Prostate gland (tissue), 2 donors: ENCODE data around the gene PHB1. TPM values are rescaled to one million over a fixed set of nuclear protein-coding genes. Genes with fewer than 3 reads are reported as not detected.
"Not testable (repeated sequence)": the region's sequence is repeated elsewhere in the genome, so short reads cannot be mapped to it uniquely, and the experiment has no call there.

ENCODE experiments used
- DNase-seq: peaks from one replicate; pipeline ENCODE4 v3.0.0-alpha.2; 2019; ENCODE audit warnings: low spot score
- H3K27ac ChIP-seq, 2 donors: fragments of 200-600 bp; sonication (generic); 2 replicates each; pipeline ENCODE4 v1.5.1; 2017 to 2019
- H3K27me3 ChIP-seq: fragments of 200-600 bp; sonication (generic); replicated peaks from 2 replicates; pipeline ENCODE4 v1.5.1; 2019; ENCODE audit not compliant: insufficient read depth
- H3K36me3 ChIP-seq, 2 donors: fragments of 200-600 bp; sonication (generic); 1 replicate in 1 of 2; 2 replicates in 1 of 2; pipeline versions ENCODE4 v1.5.1 to v1.8.1; 2017 to 2019
- H3K4me1 ChIP-seq: fragments of 200-600 bp; sonication (generic); replicated peaks from 2 replicates; pipeline ENCODE4 v1.5.1; 2019
- H3K4me3 ChIP-seq, 2 donors: fragments of 200-600 bp; sonication (generic); 2 replicates each; pipeline ENCODE4 v1.5.1; 2017 to 2019
- H3K9me3 ChIP-seq: fragments of 200-600 bp; sonication (generic); 2 replicates; pipeline ENCODE4 v1.5.1; 2017
- CTCF ChIP-seq, 4 experiments: fragments of 200-600 bp in 2 of 4; fragments of 450-650 bp in 2 of 4; sonication (generic) in 2 of 4; IDR thresholded peaks; 1 replicate in 3 of 4; 2 replicates in 1 of 4; pipeline ENCODE4 v1.5.1; 2016 to 2019; ENCODE audit warnings: antibody characterized with exemption in 4 of 4, mild to moderate bottlenecking in 2 of 4, moderate library complexity in 2 of 4
- POLR2A ChIP-seq: fragments of 450-650 bp; IDR thresholded peaks from one replicate; pipeline ENCODE4 v1.6.1; 2016; ENCODE audit warnings: antibody characterized with exemption, mild to moderate bottlenecking
- POLR2AphosphoS5 ChIP-seq: sonication (generic); formaldehyde crosslinking; IDR thresholded peaks from one replicate; pipeline ENCODE4 v1.6.1; 2017; ENCODE audit warnings: antibody characterized with exemption
- WGBS: methylation state at CpG from one replicate; pipeline ENCODE4 v1.1.5; 2018; 5-methylcytosine and 5-hydroxymethylcytosine counted together
- intact Hi-C: fragments of 100-400 bp; cut with DNase I; formaldehyde crosslinking; loops from one replicate; pipeline ENCODE4 v1.14.2; 2022
- total RNA-seq, 2 donors: library from RNA; depleted of rRNA; stranded (reverse); fragments of >200 nt; gene quantifications; one replicate each; pipeline ENCODE4 v1.1.0, GENCODE V29; 2016

The PHB1 gene
- total RNA-seq, 2 donors from 2014 or later: 105 to 135 TPM

DNA sequence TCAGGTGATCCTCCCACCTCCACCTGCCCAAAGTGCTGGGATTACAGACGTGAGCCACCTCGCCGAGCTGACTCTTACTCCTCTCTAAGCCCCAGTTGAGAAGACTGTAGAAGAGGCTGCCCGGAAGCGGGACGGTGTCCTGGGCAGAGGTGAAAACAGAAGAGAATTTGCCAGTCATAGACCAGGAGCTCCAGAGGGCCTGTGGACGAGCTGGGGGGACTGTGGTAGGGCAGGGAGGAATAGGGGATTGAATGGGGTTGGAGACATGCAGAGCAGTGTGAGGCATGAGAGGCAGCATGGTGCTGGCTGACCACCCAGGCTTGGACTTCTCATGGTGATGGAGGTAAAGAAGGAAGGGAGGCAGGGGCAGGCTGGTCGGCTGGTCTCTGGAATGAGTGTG lies 17.1 kb upstream of the PHB1 start:
- DNase-seq: no peak
- Histone ChIP-seq H3K4me1 (no peaks in the 10 kb centered on the region), H3K27me3 (no peaks in the 10 kb centered on the region), H3K9me3 (no peaks in the 10 kb centered on the region), H3K4me3 (no peak overlapping the region), H3K27ac (no peak overlapping the region), H3K36me3 (no peaks in the 10 kb centered on the region)
- WGBS: 91% methylated on average over 8 of the region's 8 CpGs
- intact Hi-C loops: no loop called here
- no peak for TF ChIP-seq POLR2AphosphoS5
- no peak for TF ChIP-seq CTCF (IDR thresholded peaks at IDR 0.05)
- no peak for TF ChIP-seq POLR2A

DNA sequence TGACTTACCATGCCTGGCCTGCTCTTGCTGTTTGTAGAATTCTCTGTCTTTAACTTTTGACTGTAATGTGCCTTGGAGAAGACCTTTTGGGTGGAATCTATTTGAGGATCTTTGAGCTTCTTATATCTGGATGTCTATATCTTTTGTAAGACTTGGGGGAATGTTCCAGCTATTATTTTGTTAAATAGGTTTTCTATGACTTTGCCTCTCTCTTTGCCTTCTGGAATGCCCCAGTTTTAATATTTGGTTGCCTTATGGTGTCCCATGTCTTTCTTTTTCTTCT lies 10.3 kb upstream of the PHB1 start:
- intact Hi-C loops: no loop called here
- TF ChIP-seq POLR2AphosphoS5 (no peak), CTCF (IDR thresholded peaks at IDR 0.05) (no peak), POLR2A (no peak)
- Histone ChIP-seq H3K36me3 (no peaks in the 10 kb centered on the region), H3K4me3 (no peak overlapping the region), H3K4me1 (no peaks in the 10 kb centered on the region), H3K27ac (no peak overlapping the region), H3K27me3 (no peaks in the 10 kb centered on the region), H3K9me3 (no peaks in the 10 kb centered on the region)
- DNase-seq: no peak

DNA sequence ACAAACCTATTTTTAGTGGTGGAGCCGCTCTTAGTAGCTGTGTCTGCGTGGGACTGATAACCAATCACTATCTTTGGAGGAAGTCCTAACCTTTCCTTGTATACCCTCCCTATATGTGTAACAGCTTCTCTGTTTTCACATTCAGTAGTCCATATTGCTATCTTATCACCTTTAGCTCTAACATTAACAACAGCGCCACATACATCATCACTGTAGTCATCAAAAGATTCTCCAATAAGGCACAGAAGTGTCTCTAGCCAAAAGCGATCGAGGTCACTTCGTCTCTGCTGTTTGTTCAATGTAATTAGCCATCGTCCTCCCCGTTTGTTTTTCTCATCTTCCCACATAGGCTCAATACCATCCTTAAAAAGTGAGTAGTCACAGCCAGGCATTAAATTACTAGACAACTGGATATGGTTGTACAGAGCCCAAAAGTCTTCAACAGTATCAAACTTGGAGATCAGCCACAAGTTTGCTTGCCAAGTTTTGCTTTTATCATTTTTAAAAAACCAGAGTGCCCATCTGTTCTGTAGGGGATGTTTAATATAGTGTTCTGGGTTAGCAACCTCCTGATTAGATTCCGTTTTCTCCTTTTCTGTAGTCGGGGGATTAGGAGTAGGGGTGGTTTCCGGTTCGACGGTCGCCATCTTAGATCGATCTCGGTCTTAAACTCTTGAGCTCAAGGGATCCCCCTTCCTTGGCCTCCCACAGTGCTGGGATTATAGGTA lies 9.8 kb upstream of the PHB1 start:
- H3K4me3 ChIP-seq, H3K9me3 ChIP-seq, DNase-seq, H3K27me3 ChIP-seq, H3K36me3 ChIP-seq, H3K27ac ChIP-seq, intact Hi-C loops, H3K4me1 ChIP-seq: not testable (repeated sequence)
- 59% methylated on average over 16 of the region's 16 CpGs for WGBS

GRCh38 chr17:49422714-49423113 lies 8.0 kb upstream of the PHB1 start:
- intact Hi-C loops: no loop called here
- TF ChIP-seq CTCF (IDR thresholded peaks at IDR 0.05) (no peak), POLR2AphosphoS5 (no peak), POLR2A (no peak)
- Histone ChIP-seq H3K27ac (no peak overlapping the region), H3K9me3 (no peaks in the 10 kb centered on the region), H3K36me3 (no peaks in the 10 kb centered on the region), H3K4me1 (no peaks in the 10 kb centered on the region), H3K27me3 (no peaks in the 10 kb centered on the region), H3K4me3 (no peak overlapping the region)
- no peak for DNase-seq
- 81% methylated on average over 1 of the region's 1 CpG for WGBS

DNA sequence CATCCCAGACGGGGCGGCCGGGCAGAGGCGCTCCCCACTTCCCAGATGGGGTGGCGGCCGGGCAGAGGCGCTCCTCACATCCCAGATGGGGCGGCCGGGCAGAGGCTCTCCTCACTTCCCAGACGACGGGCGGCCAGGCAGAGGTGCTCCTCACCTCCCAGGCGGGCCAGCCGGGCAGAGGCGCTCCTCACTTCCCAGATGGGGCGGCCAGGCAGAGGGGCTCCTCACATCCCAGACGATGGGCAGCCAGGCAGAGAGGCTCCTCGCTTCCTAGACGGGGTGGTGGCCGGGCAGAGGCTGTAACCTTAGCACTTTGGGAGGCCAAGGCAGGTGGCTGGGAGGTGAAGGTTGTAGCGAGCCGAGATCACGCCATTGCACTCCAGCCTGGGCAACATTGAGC lies 5.1 kb upstream of the PHB1 start:
- DNase-seq, H3K27me3 ChIP-seq, H3K4me1 ChIP-seq, H3K27ac ChIP-seq, H3K9me3 ChIP-seq, H3K36me3 ChIP-seq, intact Hi-C loops, H3K4me3 ChIP-seq: not testable (repeated sequence)
- WGBS: 94% methylated on average over 17 of the region's 23 CpGs

DNA sequence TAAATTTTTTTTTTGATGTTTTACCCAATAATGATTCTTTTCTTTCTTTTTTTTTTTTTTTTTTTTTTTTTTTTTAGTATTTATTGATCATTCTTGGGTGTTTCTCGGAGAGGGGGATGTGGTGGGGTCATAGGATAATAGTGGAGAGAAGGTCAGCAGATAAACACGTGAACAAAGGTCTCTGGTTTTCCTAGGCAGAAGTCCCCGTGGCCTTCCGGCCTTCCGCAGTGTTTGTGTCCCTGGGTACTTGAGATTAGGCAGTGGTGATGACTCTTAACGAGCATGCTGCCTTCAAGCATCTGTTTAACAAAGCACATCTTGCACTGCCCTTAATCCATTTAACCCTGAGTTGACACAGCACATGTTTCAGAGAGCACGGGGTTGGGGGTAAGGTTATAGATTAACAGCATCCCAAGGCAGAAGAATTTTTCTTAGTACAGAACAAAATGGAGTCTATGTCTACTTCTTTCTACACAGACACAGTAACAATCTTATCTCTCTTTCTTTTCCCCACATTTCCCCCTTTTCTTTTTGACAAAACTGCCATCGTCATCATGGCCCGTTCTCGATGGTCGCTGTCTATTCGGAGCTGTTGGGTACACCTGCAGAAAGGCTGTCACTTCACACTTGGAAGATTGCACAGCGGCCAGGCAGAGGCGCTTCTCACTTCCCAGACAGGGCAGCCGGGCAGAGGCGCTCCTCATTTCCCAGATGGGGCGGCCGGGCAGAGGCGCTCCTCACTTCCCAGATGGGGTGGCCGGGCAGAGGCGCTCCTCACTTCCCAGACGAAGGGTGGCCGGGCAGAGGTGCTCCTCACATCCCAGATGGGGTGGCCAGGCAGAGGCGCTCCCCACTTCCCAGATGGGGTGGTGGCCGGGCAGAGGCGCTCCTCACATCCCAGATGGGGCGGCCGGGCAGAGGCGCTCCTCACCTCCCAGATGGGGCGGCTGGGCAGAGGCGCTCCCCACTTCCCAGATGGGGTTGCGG lies 4.4 kb upstream of the PHB1 start:
- H3K27me3 ChIP-seq, intact Hi-C loops, H3K4me1 ChIP-seq, H3K9me3 ChIP-seq, H3K4me3 ChIP-seq, H3K27ac ChIP-seq, DNase-seq, H3K36me3 ChIP-seq: not testable (repeated sequence)
- WGBS: 90% methylated on average over 25 of the region's 32 CpGs
